Adrenal gland (tissue), 12 donors: Measurements from ENCODE around the gene STX3. TPM values are rescaled to one million over a fixed set of nuclear protein-coding genes. Genes with fewer than 3 reads are reported as not detected.

Source experiments
- DNase-seq, 7 donors: peaks; one replicate each; pipeline ENCODE4 v3.0.0-alpha.2; 2019 to 2020
- H3K27ac ChIP-seq, 5 donors: fragments of 200-600 bp; sonication (generic) in 4 of 5; 1 replicate in 3 of 5; 2 replicates in 2 of 5; pipeline versions ENCODE4 v1.5.1 to v1.8.0; 2016 to 2020; ENCODE audit warnings: mild to moderate bottlenecking in 1 of 5
- H3K27me3 ChIP-seq: fragments of 200-600 bp; 2 replicates; pipeline ENCODE4 v1.8.0; 2021
- H3K36me3 ChIP-seq, 2 donors: fragments of 200-600 bp; replicated peaks in 1 of 2; 1 replicate in 1 of 2; 2 replicates in 1 of 2; pipeline versions ENCODE4 v1.5.1 to v1.8.0; 2018 to 2022
- H3K4me1 ChIP-seq, 2 donors: fragments of 200-600 bp; replicated peaks in 1 of 2; 1 replicate in 1 of 2; 2 replicates in 1 of 2; pipeline versions ENCODE4 v1.5.1 to v1.8.0; 2018 to 2021
- H3K4me3 ChIP-seq, 4 donors: fragments of 200-600 bp; sonication (generic) in 3 of 4; one replicate each; pipeline ENCODE4 v1.5.1; 2016 to 2018
- H3K9me3 ChIP-seq, 3 donors: fragments of 200-600 bp; sonication (generic) in 1 of 3; replicated peaks in 1 of 3; 1 replicate in 2 of 3; 2 replicates in 1 of 3; pipeline versions ENCODE4 v1.5.1 to v1.8.0; 2016 to 2021
- CTCF ChIP-seq, 6 experiments: fragments of 450-650 bp in 4 of 6; fragments of 200-600 bp in 2 of 6; sonication (generic) in 1 of 6; IDR thresholded peaks; 1 replicate in 5 of 6; 2 replicates in 1 of 6; pipeline versions ENCODE4 v1.5.1 to v1.8.0; 2016 to 2021; ENCODE audit warnings: antibody characterized with exemption in 6 of 6, mild to moderate bottlenecking in 2 of 6, moderate library complexity in 1 of 6
- POLR2A ChIP-seq, 2 donors: fragments of 450-650 bp; IDR thresholded peaks; one replicate each; pipeline ENCODE4 v1.6.1; 2017; ENCODE audit warnings: antibody characterized with exemption in 2 of 2, mild to moderate bottlenecking in 2 of 2, moderate library complexity in 1 of 2
- WGBS, 4 donors: extraction: QIAGEN DNeasy Blood & Tissue Kit in 2 of 4; methylation state at CpG; one replicate each; pipeline versions ENCODE4 v1.1.5 to v1.1.7; 2013 to 2017; 5-methylcytosine and 5-hydroxymethylcytosine counted together
- intact Hi-C, 2 donors: fragments of 100-400 bp; cut with DNase I; formaldehyde crosslinking; loops; one replicate each; pipeline versions ENCODE4 v1.14.1 to v1.15.0; 2022 to 2023
- polyA plus RNA-seq, 3 donors: library from polyadenylated mRNA; stranded (reverse); fragments of 200-250 nt in 2 of 3; fragments of 350-450 nt in 1 of 3; fragmentation: Illumina TruSeq in 1 of 3; extraction: RNeasy Lipid Tissue Mini Kit (QIAGEN cat#74804) in 1 of 3; gene quantifications; one replicate each; pipeline ENCODE4 v1.2.3, GENCODE V29; 2013 to 2014
- total RNA-seq, 9 donors: library from RNA; depleted of rRNA in 4 of 9; stranded (reverse); fragments of >200 nt in 4 of 9; fragments of 120-200 nt in 1 of 9; fragmentation: NEBNext Ultra II Directional in 1 of 9; extraction: Animal tissue kit (Norgen Biotek cat#: 25700) in 1 of 9; gene quantifications; one replicate each; pipeline versions ENCODE4 v1.1.0 to v1.2.4, GENCODE V29; 2013 to 2023
- donor health status: healthy with polysubstance abuse.
- donor health status: Bipolar disorder and iron deficiency.
- donor health status: DM: yes; HTN: yes; CAD: no.
- donor health status: DM: no; HTN: no; CAD: no.
- donor health status: DM: no; HTN: no; CAD: no.
- donor health status: DM: yes; HTN: yes; CAD: no.

Gene STX3
- total and polyA plus RNA-seq, 12 donors: 12.3 to 63.2 (median 30.1) TPM

GRCh38 chr11:59761993-59762392 is 6.8 kb downstream of the STX3 start:
- Histone ChIP-seq H3K4me3 (no peak overlapping the region), H3K9me3 (no peaks in the 10 kb centered on the region), H3K36me3 (no peaks in the 10 kb centered on the region), H3K27ac (no peak overlapping the region), H3K4me1 (peaks cover 30 to 38% of the 10 kb centered on the region in 2 donors), H3K27me3 (no peaks in the 10 kb centered on the region)
- intact Hi-C loops: no loop called here
- WGBS, 4 donors: 48 to 55% (median 53%) methylated on average over 5 to 6 of the region's 6 CpGs
- DNase-seq: peak in 4 of 7 donors; percentile 18 to 62 (median 30)
- TF ChIP-seq POLR2A (IDR thresholded peaks at IDR 0.05) (no peak), CTCF (IDR thresholded peaks at IDR 0.05) (no peak)

- Histone ChIP-seq H3K27me3 (no peaks in the 10 kb centered on the region), H3K4me3 (no peak overlapping the region), H3K4me1 (peaks cover 30 to 38% of the 10 kb centered on the region in 2 donors), H3K9me3 (no peaks in the 10 kb centered on the region), H3K27ac (peak overlapping the region in 2 of 5 donors; percentile 8 to 26), H3K36me3 (no peaks in the 10 kb centered on the region)
- TF ChIP-seq CTCF (IDR thresholded peaks at IDR 0.05) (no peak), POLR2A (IDR thresholded peaks at IDR 0.05) (no peak)
- WGBS, 4 donors: 71 to 77% (median 71%) methylated on average over 4 of the region's 4 CpGs
- intact Hi-C loops: no loop called here
- peak in 1 of 7 donors; percentile 45 for DNase-seq
Observed at GRCh38 chr11:59765068-59765735, 10.0 kb downstream of the STX3 start.

- peak in 4 of 7 donors; percentile 19 to 69 (median 46) for DNase-seq
- intact Hi-C loops: no loop called here
- H3K9me3 ChIP-seq: no peaks in the 10 kb centered on the region
- no peak for TF ChIP-seq POLR2A (IDR thresholded peaks at IDR 0.05)
- no peak for TF ChIP-seq CTCF (IDR thresholded peaks at IDR 0.05)
- WGBS, 4 donors: 55 to 66% (median 61%) methylated on average over 4 to 6 of the region's 6 CpGs
- no peaks in the 10 kb centered on the region for H3K27me3 ChIP-seq
- H3K27ac ChIP-seq: no peak overlapping the region
- peaks cover 24 to 35% of the 10 kb centered on the region in 2 donors for H3K4me1 ChIP-seq
- H3K4me3 ChIP-seq: no peak overlapping the region
- no peaks in the 10 kb centered on the region for H3K36me3 ChIP-seq
Observed at GRCh38 chr11:59766542-59767224, 11.5 kb downstream of the STX3 start.

GRCh38 chr11:59767225-59767611 is 12.0 kb downstream of the STX3 start:
- H3K27me3 ChIP-seq: no peaks in the 10 kb centered on the region
- no peak overlapping the region for H3K4me3 ChIP-seq
- no peak for DNase-seq
- no peaks in the 10 kb centered on the region for H3K36me3 ChIP-seq
- no peaks in the 10 kb centered on the region for H3K9me3 ChIP-seq
- peaks cover 19 to 33% of the 10 kb centered on the region in 2 donors for H3K4me1 ChIP-seq
- intact Hi-C loops: no loop called here
- TF ChIP-seq CTCF (IDR thresholded peaks at IDR 0.05) (no peak), POLR2A (IDR thresholded peaks at IDR 0.05) (no peak)
- 53 to 86% (median 85%) methylated on average over 1 of the region's 1 CpG for WGBS, 4 donors
- H3K27ac ChIP-seq: no peak overlapping the region
